ENCODE measurements around the gene RPN1.
A peak's percentile ranks its signal among the peaks of the same experiment; 100 is the strongest.

RPN1 gene

DNA sequence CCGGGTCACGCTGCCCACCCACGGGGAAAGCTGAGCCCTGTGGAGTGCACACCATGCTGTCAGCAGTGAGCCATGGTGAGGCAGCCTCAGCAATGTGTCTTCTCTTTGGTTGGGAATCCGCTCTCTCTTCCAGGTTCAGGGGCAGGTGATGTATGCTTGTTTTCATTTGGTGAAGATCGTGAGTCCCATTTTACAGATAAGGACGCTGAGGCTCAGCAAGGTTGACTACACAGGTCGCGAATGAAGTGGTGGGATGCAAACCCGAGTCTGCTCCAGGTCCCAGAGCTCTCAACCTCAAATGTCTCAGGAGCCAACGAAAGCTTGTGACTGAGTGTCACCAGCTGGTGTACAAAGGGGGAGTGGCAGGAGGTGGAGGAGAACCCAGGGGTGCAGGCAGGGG, 74.3 kb downstream of the RPN1 start:
- DNase-seq: no peak

- DNase-seq: no peak
These were observed 74.8 kb downstream of the RPN1 start for GRCh38 chr3:128575777-128576176.

DNA sequence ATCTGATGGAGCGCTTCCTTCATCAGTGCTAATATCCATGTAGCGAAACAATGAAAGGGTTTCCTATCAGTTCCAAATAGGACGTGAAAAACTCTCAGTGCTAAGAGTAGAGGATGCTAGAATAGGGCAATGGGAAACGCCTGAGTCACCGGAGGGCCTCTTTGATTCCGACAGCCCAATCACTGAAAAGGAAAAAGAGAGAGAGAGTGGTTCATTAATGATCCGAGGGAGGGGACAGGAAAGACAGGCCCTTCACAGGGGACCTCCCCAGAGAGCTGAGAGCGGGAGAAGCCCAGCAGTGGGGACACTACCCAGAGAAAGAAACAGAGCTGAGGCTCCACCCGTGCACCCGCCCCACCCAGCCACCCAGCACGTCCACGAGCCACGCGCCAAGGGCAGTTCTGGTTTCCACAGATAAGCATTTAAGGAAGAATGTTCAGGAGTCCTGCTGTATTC, 76.9 kb downstream of the RPN1 start:
- DNase-seq: no peak

DNA sequence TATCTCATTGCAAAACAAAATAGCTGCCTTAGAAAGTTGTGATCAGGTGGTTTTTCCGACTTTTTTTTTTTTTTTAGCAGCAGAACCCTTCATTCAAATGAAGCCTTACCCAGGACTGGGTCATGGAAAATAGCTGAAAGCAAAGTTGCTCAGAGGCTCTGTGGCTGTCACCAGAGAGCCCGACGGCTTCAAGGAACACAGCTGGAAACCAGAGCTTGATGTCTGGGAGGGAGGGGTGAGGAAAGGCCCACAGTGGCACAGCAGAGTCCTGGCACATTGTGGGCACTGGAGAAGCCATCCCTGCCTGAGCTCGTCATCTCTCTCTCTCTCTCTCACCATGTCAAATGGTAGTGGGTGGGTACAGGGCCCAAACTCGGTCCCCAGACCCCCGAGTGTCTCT, 77.5 kb downstream of the RPN1 start:
- no peak for DNase-seq

- DNase-seq: peak in 1 of 5 donors; percentile 28
These were observed 77.9 kb downstream of the RPN1 start for GRCh38 chr3:128572644-128573105.

DNA sequence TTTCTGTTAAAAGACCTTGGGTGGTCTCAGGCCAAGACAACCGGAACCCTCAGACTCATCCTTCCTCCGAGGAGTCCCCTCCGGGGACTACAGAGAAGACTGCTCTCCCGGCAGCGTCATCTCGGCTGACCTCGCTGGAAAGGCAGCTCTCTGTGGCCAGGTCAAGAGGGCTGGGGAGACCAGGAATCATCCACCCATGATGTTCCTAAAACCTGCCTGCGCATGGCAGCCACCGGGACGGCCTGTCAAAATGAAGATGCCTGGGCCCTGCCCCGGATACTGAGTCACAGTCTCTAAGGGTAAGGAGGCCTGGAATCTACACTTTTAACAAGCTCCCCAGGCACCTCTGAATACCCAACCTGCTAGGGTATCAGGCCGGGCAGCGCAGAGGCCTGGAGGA, 78.6 kb downstream of the RPN1 start:
- no peak for DNase-seq
